K562 (cell line): ENCODE results near the gene DMD.

Experiments
- HDGF ChIP-seq: fragments of 450-650 bp; IDR thresholded peaks from 2 replicates; pipeline ENCODE4 v1.6.1; 2016
- POLR2A ChIP-seq: fragments of 450-650 bp; conservative IDR thresholded peaks from 2 replicates; pipeline ENCODE4 v1.6.1; 2016
- SP2 ChIP-seq: IDR thresholded peaks from 2 replicates; pipeline ENCODE4 v1.6.1; 2011; ENCODE audit warnings: mild to moderate bottlenecking, low read depth, low read length, moderate library complexity; ENCODE audit not compliant: poor library complexity, severe bottlenecking; ENCODE audit errors: extremely low read depth
- SREBF1 ChIP-seq: fragments of 150-350 bp; IDR thresholded peaks from 2 replicates; pipeline ENCODE4 v1.6.1; 2014; ENCODE audit warnings: antibody characterized with exemption, low read depth, low read length, borderline replicate concordance
- TF ChIP-seq, protein P1 (sequence below), 3 experiments: IDR thresholded peaks in 2 of 3; conservative IDR thresholded peaks in 1 of 3; 2 replicates each; pipeline ENCODE4 v1.5.1; 2011 to 2012; ENCODE audit warnings: low read length in 3 of 3, mild to moderate bottlenecking in 3 of 3, control low read depth in 2 of 3, improper control_type of control experiment in 1 of 3, inconsistent platforms in 1 of 3, low read depth in 1 of 3, mixed read lengths in 1 of 3, moderate library complexity in 1 of 3; ENCODE audit not compliant: insufficient read depth in 2 of 3
- TF ChIP-seq, protein P2 (sequence below): fragments of 450-650 bp; formaldehyde crosslinking; IDR thresholded peaks from 2 replicates; pipeline ENCODE4 v1.4.0; 2020; ENCODE audit warnings: mild to moderate bottlenecking, moderate library complexity
- TF ChIP-seq, protein P3 (sequence below): sonication (generic); formaldehyde crosslinking; IDR thresholded peaks from 2 replicates; pipeline ENCODE4 v1.8.0; 2023; ENCODE audit warnings: mild to moderate bottlenecking, missing genetic modification reagents

DNA sequence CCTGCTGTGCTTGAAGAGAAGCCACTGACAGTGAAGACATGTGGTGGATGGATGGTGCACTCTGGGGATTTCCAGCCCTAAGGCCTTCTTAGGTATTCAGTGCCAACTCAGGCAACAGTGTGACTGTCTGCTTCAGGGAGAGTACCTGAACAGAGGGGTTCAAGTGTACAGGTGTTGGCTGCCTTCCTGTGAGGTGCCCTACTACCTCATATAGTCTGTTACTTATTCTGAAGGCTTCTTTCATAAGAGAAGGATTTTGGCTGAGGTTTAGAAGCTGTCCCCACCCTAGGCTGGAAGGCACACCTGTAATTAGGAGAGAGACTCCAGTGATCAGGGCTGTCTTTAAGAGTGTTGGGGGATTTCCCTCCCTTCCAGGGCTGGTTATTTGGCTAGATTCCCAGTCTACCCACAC, 2141.3 kb downstream of the DMD start:
- TF ChIP-seq, protein P1, sequence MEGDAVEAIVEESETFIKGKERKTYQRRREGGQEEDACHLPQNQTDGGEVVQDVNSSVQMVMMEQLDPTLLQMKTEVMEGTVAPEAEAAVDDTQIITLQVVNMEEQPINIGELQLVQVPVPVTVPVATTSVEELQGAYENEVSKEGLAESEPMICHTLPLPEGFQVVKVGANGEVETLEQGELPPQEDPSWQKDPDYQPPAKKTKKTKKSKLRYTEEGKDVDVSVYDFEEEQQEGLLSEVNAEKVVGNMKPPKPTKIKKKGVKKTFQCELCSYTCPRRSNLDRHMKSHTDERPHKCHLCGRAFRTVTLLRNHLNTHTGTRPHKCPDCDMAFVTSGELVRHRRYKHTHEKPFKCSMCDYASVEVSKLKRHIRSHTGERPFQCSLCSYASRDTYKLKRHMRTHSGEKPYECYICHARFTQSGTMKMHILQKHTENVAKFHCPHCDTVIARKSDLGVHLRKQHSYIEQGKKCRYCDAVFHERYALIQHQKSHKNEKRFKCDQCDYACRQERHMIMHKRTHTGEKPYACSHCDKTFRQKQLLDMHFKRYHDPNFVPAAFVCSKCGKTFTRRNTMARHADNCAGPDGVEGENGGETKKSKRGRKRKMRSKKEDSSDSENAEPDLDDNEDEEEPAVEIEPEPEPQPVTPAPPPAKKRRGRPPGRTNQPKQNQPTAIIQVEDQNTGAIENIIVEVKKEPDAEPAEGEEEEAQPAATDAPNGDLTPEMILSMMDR (IDR thresholded peaks at IDR 0.05 in 2 of 3, conservative IDR thresholded peaks at IDR 0.05 in 1 of 3; ENCODE audit: insufficient read depth in 2 of 3, low read depth in 1 of 3, low read length in 3 of 3) = no peak
- TF ChIP-seq POLR2A = no peak
- TF ChIP-seq SP2 = no peak
- TF ChIP-seq, protein P2, sequence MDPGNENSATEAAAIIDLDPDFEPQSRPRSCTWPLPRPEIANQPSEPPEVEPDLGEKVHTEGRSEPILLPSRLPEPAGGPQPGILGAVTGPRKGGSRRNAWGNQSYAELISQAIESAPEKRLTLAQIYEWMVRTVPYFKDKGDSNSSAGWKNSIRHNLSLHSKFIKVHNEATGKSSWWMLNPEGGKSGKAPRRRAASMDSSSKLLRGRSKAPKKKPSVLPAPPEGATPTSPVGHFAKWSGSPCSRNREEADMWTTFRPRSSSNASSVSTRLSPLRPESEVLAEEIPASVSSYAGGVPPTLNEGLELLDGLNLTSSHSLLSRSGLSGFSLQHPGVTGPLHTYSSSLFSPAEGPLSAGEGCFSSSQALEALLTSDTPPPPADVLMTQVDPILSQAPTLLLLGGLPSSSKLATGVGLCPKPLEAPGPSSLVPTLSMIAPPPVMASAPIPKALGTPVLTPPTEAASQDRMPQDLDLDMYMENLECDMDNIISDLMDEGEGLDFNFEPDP (CRISPR knock-in tag) = no peak
- no peak for TF ChIP-seq SREBF1
- TF ChIP-seq, protein P3, sequence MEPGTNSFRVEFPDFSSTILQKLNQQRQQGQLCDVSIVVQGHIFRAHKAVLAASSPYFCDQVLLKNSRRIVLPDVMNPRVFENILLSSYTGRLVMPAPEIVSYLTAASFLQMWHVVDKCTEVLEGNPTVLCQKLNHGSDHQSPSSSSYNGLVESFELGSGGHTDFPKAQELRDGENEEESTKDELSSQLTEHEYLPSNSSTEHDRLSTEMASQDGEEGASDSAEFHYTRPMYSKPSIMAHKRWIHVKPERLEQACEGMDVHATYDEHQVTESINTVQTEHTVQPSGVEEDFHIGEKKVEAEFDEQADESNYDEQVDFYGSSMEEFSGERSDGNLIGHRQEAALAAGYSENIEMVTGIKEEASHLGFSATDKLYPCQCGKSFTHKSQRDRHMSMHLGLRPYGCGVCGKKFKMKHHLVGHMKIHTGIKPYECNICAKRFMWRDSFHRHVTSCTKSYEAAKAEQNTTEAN = no peak
- no peak for TF ChIP-seq HDGF
